Activated CD4-positive, alpha-beta T cell treated with anti-CD3 and anti-CD28 coated beads for 4 hours (primary cell): ENCODE results near the gene IPO4.

Experiments used
- DNase-seq, 2 donors: peaks; one replicate each; pipeline ENCODE4 v3.0.0-alpha.2; 2020

Gene IPO4

DNA sequence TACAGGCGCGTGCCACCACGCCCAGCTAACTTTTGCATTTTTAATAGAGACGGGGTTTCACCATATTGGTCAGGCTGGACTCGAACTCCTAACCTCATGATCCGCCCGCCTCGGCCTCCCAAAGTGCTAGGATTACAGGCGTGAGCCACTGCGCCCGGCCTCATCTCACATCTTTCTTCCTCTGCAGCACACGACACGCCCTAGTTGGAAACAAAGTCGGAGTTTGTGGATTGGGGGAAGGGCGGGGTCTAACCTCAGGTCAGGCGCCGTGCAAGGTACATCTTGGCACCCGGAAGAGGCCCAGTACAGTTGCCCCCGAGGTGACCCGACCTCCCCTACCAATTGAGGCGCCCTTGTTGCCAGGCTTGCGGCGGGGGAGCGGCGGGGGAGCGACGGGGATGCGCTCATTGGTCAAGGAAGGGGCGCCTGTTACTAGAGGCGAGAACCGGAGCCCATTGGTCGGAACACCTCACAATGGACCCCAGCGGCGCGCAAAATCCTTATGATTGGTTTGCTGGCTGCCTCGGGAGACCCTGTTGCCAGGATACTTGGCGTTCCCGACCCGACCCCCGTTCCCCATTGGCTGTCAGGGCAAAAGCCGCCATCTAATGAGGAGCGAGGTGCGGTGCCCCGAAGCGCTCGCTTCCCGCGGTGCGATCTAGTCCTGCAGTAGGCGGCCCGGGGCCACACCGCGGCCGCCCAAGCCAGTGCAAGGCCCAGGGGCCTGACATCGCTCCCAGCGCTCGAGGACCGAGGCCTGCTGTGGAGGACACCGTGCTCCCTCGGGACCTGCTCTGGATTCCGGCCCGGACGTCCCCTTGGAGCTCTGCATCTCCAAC lies 17.0 kb downstream of the IPO4 start, which contains the start of gene REC8:
TSS of gene REC8 (plus strand) at position 659 of the 839 bp plus-strand sequence. CDS start 473 bp downstream, outside the sequence.
- DNase-seq: peak; percentile 38 to 57

DNA sequence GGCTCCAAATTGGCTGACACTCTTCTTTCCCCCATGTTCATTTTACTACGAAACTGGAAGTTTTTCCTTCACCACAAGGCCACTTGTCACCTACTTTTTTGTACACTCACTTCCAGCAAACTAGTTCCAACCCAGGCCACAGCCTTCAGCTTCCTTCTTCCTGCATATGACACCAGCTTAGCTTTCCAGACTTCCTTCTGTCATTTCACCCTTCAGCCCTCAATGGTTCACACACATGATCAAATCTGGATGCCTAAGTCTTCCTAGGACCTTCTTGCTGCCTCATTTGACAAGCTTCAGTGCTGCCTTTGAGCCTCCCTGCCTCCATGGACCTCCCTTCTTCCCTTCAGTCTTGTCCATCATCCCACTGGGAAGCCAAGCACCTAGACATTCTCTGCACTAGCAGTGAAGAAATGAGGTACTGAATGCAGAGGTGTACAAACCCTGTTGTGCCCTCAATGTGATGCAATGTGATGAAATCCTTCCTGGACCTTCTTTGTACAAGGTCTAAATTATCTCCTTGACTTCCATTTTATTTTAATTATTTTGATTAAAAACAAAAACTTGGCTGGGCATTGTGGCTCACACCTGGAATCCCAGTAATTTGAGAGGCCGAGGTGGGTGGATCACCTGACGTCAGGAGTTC lies 21.0 kb downstream of the IPO4 start:
- DNase-seq: no peak

DNA sequence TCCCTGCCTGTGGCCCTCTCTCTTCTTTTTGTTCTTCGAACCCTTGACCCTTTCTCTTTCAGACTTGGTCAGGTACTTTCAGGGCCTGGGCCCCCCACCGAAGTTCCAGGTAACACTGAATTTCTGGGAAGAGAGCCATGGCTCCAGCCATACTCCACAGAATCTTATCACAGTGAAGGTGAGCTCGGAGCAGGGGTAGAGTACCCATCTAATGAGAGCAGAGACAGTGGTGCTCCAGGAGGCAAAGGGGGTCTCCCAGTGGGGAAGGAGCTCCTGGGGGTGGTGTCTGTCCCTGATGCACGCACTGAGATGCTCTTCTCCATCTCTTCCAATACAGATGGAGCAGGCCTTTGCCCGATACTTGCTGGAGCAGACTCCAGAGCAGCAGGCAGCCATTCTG lies 22.8 kb downstream of the IPO4 start:
- DNase-seq: no peak

DNA sequence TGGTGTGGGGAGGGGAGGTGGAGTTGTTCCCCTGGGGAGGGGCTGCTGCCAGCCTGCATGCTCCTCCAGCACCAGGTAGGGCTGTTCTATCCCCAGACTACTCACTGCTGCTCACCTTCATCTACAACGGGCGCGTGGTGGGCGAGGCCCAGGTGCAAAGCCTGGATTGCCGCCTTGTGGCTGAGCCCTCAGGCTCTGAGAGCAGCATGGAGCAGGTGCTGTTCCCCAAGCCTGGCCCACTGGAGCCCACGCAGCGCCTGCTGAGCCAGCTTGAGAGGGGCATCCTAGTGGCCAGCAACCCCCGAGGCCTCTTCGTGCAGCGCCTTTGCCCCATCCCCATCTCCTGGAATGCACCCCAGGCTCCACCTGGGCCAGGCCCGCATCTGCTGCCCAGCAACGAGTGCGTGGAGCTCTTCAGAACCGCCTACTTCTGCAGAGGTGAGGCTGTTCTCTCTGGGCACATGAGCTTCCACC lies 24.1 kb downstream of the IPO4 start:
- DNase-seq: no peak

DNA sequence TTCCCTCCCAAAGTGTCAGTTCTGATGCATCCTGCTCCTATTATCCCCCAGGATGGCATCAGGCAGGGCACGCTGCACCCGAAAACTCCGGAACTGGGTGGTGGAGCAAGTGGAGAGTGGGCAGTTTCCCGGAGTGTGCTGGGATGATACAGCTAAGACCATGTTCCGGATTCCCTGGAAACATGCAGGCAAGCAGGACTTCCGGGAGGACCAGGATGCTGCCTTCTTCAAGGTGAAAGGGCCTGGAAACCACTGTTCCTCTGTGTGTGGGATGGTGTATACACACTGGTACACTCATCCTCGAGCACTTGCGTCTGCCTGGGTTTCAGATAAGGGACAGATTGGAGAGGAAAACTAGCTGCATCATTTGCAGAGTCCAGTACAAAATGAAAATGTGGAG lies 26.5 kb downstream of the IPO4 start:
- no peak for DNase-seq

DNA sequence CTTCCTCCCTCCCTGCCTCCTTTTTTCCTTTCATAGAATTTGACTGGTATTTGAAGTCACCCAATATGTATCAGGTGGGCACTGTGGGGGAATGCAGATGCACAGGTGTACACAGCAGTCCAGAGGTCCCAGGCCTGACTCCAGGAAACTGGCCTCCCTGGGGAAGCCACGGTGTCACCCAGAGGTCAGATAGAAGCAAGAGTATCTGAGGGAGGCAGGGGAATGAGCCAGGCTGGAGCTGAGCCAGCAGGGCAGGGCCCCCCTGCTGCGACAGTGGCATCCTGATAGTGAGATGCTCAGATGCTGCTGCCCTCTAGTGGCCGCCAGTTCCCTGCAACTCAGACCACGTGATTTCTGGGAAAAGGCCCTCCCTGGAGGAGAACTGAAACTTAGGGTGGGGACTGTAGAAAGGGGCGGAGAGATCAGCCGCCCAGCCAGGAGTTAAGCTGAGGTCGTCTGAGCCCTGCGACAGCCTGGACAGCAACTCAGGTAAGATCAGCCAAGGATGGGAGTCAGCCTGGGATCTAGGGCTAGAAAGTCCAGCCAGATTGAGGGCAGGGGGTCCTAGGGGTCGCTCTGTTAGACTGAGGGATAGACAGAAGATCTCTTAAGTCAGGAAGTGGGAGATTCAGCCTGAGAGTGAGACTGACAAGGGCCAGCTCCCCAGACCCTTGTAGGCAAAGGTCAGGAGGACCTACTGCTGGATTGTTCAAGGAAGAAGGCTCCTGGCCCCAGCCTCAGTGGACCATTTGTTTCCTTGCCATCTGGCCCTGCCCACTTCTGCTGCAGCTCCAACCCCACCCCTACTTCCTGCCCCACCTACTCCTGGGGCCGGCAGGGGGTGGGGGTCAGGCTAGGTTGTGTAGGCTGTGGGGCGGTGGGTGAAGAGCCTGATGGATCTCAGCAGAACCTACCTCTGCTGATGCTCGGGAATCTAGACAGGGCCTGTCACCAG lies 27.5 kb downstream of the IPO4 start, which contains the start of gene IRF9:
TSS of gene IRF9 (plus strand) at position 416 of the 955 bp plus-strand sequence. CDS start 880 bp downstream, outside the sequence.
- peak; percentile 97 to 99 for DNase-seq

DNA sequence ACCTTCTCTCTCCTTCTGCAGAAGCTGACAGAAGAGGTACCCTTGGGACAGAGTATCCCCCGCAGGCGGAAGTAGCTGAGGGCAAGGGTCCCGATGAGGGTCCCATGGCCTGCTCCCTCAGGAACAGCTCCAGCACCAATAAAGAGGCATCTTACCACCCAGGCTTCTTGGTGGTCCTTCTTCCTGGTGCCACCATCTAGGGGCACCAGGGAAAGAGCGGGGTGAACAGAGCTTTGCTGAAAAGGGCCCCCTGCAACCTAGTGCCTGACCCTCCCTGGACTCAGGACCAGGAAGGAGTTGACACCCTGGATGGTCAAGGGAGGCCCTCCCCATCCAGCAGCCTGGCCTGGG lies 28.1 kb downstream of the IPO4 start:
- DNase-seq: no peak

DNA sequence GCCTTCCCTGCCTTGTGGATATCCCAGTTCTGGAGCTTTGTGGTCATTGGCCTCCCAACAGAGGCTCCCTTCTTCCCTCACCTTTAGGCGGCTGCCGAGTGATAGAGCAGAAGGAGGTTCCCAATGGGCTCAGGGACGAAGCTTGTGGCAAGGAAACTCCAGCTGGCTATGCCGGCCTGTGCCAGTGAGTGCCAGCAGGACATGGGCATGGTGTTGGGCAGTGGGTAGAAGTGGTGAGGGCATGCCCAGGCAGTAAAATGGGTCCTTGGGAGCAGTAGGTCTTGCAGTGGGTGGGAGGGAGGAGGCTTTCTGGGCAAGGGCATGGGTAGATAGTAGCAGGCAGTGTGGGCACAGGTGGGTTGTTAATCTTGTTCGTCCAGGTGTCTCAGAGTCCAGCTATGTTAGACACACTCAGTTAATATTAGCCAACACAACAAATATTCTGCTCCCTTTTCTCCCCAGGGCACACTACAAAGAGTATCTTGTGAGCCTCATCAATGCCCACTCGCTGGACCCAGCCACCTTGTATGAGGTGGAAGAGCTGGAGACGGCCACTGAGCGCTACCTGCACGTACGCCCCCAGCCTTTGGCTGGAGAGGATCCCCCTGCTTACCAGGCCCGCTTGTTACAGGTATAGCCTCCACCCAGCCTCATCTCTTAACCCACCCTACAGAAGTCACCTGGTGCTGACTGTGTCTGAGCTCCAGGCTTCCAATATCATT lies 28.7 kb downstream of the IPO4 start:
- no peak for DNase-seq

DNA sequence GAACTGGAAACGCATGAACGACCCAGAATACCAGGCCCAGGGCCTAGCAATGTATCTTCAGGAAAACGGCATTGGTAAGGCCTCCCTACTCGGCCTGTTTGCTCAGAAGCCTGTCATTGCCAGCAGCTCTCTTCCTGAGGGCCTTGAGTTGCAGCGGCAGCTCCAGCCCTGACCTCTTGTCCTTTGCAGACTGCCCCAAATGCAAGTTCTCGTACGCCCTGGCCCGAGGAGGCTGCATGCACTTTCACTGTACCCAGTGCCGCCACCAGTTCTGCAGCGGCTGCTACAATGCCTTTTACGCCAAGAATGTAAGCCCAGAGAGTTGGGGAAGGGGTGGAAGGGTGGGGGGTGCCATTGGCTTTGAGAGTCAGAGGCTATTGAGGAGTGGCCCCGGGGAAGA lies 31.3 kb downstream of the IPO4 start:
- DNase-seq: no peak

DNA sequence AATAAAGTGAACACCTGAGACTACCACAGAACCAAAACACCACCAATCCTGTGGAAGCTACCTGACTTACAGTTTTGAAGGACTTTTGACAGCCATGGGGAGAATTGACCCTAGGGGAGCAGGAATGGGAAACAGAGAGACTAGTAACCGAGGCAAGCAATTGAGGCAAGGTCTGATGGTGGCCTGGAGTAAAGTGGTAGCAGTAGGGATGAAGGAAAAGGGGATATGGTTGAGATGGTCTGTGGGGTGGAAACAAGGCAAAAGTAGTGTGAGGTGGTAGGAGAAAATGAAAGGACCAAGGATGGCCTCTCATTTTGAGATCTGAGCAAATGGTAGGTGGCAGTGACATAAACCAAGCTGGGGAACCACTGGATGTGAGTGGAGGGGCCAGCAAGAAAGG lies 31.8 kb downstream of the IPO4 start:
- no peak for DNase-seq

DNA sequence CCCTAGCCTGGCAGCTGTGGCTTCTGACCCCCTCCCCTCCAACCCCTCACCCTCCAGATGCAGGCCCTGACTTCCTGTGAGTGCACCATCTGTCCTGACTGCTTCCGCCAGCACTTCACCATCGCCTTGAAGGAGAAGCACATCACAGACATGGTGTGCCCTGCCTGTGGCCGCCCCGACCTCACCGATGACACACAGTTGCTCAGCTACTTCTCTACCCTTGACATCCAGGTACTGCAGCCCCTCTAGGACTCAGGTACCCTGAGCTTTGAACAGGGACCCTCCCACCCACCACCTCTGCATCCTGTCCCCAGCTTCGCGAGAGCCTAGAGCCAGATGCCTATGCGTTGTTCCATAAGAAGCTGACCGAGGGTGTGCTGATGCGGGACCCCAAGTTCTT lies 33.5 kb downstream of the IPO4 start:
- DNase-seq: no peak

DNA sequence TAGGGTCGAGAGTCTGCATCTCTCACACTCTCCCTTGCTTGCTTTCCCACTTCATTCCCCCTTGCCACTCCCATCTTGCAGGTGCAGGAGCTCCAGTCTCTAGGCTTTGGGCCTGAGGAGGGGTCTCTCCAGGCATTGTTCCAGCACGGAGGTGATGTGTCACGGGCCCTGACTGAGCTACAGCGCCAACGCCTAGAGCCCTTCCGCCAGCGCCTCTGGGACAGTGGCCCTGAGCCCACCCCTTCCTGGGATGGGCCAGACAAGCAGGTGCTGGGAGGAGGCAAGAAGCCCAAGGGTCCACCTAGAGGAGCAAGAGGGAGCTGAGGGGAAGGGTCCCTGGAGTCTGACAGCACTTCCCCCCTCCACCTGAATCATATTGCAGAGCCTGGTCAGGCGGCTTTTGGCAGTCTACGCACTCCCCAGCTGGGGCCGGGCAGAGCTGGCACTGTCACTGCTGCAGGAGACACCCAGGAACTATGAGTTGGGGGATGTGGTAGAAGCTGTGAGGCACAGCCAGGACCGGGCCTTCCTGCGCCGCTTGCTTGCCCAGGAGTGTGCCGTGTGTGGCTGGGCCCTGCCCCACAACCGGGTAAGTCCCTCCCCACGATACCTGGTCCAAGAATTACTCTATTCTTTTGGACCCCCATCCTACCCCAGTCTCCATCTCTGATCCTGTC lies 37.1 kb downstream of the IPO4 start:
- no peak for DNase-seq

DNA sequence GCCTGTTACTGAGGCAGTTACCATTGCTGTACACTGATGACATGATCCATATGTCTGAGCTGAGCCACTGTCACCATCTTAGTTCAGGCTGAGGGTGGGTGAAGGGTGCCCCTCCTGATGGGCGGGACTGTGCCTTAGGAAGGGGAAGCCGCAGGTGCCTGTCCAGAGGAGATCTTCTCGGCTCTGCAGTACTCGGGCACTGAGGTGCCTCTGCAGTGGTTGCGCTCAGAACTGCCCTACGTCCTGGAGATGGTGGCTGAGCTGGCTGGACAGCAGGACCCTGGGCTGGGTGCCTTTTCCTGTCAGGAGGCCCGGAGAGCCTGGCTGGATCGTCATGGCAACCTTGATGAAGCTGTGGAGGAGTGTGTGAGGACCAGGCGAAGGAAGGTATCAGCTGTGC lies 37.6 kb downstream of the IPO4 start:
- DNase-seq: no peak

DNA sequence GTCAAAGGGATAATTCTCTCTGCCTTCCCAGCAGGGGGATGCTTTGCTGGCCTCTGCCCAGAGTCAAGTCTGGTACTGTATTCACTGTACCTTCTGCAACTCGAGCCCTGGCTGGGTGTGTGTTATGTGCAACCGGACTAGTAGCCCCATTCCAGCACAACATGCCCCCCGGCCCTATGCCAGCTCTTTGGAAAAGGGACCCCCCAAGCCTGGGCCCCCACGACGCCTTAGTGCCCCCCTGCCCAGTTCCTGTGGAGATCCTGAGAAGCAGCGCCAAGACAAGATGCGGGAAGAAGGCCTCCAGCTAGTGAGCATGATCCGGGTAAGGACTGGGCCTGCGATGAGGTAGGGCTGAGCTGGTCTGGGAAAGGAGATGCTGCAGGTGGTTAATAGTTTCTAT lies 38.0 kb downstream of the IPO4 start:
- no peak for DNase-seq

DNA sequence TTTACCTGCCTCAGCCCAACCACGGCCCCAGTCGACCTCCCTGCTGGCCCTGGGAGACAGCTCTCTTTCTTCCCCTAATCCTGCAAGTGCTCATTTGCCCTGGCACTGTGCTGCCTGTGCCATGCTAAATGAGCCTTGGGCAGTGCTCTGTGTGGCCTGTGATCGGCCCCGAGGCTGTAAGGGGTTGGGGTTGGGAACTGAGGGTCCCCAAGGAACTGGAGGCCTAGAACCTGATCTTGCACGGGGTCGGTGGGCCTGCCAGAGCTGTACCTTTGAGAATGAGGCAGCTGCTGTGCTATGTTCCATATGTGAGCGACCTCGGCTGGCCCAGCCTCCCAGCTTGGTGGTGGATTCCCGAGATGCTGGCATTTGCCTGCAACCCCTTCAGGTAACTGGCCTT lies 38.6 kb downstream of the IPO4 start:
- no peak for DNase-seq

DNA sequence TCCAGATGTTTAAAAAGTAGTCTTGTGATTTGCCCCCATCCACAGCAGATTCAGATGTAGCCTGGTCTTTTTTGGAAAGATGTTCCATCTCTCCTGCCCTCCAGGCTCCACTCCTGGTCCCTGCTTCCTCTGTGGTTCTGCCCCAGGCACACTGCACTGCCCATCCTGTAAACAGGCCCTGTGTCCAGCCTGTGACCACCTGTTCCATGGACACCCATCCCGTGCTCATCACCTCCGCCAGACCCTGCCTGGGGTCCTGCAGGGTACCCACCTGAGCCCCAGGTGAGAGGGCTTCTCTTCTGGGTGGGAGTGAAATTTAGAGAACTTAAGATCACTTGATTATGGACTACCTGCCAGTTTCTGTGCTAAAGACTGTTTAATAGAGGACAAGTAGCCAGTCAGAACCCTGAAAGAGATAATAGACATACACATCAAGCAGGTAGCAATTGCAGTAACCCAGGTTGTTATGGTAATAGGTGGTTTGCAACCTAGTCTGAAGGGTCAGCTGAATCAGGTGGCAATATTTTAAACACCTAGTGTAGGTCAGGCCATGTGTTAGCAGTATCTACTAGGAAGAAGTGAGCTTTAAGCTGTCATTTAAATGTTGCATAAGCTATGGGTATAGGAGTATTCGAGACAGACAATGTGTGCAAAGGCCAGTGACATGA lies 39.2 kb downstream of the IPO4 start:
- no peak for DNase-seq

DNA sequence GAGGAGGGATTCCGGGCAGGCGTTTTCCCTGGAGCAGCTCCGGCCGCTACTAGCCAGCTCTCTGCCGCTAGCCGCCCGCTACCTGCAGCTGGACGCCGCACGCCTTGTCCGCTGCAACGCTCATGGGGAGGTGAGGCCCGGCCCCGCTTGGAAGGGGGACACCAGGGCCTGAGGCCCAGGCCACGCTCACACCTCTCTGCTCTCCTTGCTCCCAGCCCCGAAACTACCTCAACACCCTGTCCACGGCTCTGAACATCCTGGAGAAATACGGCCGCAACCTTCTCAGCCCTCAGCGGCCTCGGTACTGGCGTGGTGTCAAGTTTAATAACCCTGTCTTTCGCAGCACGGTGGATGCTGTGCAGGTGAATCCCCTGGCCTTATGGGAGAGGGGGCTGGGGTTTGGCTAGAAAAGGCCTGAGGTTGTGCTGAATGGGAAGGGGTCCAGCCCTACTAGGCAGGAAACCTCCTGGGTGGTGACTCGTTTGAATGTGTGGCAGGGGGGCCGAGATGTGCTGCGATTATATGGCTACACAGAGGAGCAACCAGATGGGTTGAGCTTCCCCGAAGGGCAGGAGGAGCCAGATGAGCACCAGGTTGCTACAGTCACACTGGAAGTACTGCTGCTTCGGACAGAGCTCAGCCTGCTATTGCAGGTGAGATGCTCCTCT lies 40.7 kb downstream of the IPO4 start:
- DNase-seq: no peak

DNA sequence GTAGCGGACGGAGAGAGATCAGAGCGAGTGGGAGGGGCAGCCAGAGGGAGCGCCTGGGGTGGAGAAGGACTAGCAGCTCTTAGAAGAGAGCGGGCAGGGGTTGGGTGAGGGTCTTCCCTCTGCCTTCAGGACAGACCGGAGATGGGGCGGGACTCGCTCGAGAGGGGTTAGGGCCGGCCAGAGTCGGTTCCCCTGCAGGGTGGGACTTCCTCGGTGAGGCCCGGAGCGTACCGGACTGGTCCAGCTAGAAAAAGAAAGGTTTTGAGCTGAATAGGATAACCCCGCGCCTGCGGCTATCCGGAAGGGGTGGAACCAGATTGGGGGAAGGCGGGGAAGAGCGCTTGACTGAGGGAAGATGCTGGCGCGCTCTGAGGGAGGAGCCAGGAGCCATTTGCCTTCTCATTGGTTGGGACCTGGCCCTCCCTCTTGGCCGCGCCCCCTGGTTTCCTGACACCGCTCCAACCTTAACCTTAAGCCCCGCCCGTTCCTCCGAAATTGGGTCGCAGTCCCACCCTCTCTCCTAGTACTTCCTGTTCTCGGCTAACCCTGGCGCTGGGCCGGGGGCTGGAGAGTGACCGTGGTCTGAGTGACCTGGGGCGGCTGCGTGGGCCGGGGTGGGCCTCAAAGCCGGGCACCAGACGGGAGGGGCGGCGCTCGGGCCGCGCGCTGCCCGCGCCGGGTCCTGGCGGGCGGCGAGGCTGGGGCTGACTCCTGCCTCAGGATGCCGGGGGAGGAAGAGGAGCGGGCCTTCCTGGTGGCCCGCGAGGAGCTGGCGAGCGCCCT lies 41.4 kb downstream of the IPO4 start, which contains the start of gene RNF31:
TSS of gene RNF31 (plus strand) at position 521 of the 783 bp plus-strand sequence. CDS start at position 722, 201 bp downstream.
- DNase-seq: peak; percentile 98

DNA sequence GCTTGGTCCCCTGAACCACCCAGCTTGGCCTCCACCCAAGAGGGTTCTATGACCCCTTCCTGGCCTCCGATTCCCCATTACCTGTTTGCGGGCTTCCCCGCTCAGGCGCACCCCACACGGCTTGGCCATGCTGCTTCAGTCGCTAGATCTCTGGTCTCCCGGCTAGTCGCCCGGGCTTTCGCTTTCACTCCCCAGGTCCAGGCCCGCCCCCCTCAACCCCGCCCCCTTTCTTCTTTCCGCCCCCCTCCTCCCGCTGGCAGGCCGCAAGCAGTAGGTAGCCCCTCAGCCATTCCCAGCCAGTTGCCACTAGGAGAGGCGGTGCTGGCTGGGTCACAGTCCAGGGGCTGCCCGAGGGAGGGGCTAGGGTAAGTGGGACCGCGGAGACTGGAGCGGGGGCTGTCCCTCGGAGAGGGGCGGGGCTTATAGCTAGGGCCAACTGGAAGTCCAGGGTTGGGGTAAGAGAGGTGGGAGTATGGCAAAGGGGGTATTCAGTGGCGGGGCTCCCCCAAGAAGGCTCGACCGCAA lies 42.1 kb downstream of the IPO4 start, which contains the start of gene PSME2:
TSS of gene PSME2 (minus strand) at position 158 of the 525 bp plus-strand sequence. CDS start at position 129, 29 bp downstream.
- DNase-seq: peak; percentile 78 to 83
